IPS DF 4.7 (cell line): ENCODE data around the gene CENPF.
A peak's percentile ranks its signal among the peaks of the same experiment; 100 is the strongest.
"Not testable (repeated sequence)": the region's sequence is repeated elsewhere in the genome, so short reads cannot be mapped to it uniquely, and the experiment has no call there.

Experiments used
- DNase-seq: peaks from one replicate; pipeline ENCODE4 v3.0.0-alpha.2; 2013; ENCODE audit warnings: low spot score; ENCODE audit errors: extremely low read depth

CENPF gene, protein sequence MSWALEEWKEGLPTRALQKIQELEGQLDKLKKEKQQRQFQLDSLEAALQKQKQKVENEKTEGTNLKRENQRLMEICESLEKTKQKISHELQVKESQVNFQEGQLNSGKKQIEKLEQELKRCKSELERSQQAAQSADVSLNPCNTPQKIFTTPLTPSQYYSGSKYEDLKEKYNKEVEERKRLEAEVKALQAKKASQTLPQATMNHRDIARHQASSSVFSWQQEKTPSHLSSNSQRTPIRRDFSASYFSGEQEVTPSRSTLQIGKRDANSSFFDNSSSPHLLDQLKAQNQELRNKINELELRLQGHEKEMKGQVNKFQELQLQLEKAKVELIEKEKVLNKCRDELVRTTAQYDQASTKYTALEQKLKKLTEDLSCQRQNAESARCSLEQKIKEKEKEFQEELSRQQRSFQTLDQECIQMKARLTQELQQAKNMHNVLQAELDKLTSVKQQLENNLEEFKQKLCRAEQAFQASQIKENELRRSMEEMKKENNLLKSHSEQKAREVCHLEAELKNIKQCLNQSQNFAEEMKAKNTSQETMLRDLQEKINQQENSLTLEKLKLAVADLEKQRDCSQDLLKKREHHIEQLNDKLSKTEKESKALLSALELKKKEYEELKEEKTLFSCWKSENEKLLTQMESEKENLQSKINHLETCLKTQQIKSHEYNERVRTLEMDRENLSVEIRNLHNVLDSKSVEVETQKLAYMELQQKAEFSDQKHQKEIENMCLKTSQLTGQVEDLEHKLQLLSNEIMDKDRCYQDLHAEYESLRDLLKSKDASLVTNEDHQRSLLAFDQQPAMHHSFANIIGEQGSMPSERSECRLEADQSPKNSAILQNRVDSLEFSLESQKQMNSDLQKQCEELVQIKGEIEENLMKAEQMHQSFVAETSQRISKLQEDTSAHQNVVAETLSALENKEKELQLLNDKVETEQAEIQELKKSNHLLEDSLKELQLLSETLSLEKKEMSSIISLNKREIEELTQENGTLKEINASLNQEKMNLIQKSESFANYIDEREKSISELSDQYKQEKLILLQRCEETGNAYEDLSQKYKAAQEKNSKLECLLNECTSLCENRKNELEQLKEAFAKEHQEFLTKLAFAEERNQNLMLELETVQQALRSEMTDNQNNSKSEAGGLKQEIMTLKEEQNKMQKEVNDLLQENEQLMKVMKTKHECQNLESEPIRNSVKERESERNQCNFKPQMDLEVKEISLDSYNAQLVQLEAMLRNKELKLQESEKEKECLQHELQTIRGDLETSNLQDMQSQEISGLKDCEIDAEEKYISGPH (N-terminal part only)

GRCh38 chr1:214602764-214603657 lies at the start of gene CENPF:
Gene CENPF, plus strand, starts transcription at chr1:214603195. Its CDS starts 10,560 bp downstream, at chr1:214613755.
- DNase-seq: peak; percentile 95

DNA sequence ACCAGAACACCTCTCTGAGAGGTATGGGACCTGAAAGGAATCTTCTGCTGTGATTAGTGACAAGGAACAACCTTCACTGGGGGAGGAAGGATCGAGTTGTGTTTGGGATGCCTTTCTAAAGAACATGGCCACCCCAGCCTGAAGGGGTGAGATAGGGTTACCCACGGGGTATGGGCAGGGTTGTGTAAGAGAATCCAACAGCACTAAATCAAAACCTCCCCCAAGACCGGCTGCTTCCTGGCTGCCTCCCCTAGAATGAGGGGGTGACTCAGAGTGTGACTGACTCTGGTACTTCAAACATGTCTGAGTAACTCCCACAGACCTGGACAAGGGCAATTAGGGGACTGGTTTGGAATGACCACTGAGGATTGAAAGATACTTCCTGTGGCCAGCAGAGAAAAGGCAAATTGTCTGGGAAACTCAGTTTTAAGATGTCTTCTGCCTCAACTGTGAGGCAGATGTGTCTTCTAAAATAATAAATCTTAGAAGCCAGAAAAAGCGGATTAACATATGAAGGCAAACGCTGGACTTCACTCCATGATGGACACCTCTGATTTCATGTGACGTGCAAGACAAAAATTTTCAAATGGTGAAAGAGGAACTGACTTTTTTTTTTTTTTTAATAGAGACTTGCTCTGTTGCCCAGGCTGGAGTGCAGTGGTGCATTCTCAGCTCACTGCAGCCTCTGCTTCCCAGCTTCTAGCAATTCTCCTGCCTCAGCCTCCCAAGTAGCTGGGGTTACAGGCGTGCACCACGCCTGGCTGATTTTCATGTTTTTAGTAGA lies 44.9 kb upstream of the CENPF start:
- DNase-seq: no peak

- no peak for DNase-seq
Measured at GRCh38 chr1:214563881-214564280, 39.1 kb upstream of the CENPF start.

DNA sequence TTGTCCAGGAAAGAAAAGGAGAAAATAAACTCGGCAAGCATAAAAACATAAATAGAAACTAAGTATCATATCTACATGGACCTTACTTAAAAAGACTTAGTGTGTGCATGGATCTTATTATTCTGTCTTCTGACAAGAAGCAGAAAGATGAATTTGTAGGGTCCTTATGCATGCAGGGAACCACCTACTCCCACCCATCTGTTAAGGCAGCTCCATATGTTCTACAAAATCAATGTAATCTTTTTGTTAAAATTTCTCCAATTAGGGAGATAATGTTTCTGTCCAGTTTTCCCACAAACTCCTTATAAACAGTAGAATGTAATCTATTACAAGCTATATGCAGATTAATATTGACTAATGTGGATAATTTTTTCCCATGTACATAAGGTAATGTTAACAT lies 37.7 kb upstream of the CENPF start:
- no peak for DNase-seq

DNA sequence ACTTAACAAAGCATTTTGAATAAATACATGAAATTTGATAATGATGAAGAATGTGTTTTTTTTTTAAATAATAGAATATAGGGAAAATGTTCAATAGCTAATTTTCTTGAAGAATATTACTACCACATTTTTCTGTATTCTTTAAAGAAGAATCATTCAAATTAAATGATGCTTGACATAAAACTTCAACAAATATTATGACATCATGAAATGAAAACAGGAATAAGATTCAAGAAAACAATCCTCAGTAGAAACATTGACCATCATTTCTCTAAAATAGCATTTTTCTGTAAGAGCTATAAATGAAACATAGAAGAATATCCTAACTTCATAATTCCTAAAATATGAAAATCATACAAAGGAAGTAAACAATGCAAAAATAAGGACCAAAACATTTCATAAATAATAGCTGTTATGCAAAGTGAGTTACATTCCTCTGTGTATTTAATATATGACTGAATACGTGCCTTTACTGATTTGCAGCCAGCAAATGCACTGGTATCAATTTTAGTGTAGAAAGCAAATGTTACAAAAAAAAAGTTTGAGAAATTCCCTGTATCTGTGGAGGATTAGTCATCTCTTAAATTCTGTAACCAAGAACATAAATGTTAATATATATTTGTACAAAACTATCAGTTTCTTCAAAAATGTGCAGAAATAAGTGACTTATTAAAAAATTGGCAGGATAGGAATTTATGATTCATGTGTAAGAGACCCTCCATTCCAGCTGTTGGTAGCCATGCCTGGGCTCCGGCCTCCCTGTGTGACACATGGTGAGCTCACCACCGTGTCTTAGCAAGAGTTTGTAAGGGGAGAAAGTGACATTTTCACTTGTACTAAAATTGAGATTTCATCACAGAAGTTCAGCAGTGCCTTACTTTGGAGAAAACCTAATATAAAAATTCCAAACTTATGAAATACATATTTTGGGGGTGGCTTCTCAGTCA lies 36.6 kb upstream of the CENPF start:
- no peak for DNase-seq

DNA sequence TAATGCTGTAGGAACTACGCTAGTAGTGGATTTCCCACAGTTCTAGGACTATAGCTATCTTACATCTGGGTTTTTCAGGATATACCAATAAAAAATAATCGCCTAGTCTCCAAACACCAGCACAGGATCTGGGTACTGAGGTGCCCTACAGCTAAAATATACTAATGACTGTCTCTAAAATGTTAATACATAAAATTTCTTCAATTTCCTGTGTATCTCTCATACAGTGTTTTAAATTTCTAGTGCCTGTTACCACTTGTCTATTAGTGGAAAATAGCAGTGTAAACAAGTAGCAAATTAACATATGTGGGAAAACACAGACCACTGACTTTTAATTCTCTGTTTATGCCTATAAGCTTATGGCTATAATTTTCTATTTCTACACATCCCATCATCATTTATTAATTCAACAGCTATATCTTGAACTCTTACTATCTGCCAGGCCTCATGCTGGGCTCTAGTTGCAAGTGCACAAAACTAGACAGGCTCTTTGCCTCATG lies 35.5 kb upstream of the CENPF start:
- no peak for DNase-seq

- DNase-seq: no peak
Measured at GRCh38 chr1:214568328-214568727, 34.7 kb upstream of the CENPF start.

GRCh38 chr1:214569357-214570004 lies 33.5 kb upstream of the CENPF start:
- DNase-seq: no peak

GRCh38 chr1:214570442-214570841 lies 32.6 kb upstream of the CENPF start:
- no peak for DNase-seq

DNA sequence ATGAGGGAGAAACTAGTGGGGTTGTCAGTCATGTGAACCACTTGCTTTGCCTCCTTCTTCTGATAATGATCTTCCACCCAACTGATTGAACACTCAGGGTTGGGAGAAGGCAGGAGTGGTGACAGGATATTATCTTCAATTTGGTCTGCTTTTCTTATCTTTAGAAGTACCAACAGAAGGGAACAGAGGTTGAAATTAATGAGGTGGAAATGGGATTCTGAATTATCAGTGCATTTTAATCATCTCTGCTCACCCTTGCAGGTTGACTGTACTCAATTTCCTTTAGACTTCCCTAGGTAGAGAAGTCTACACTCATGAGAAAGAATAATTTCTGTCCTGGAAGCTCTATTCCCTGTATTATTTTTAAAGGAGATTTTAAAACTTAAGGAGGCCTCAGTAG lies 31.7 kb upstream of the CENPF start:
- no peak for DNase-seq

DNA sequence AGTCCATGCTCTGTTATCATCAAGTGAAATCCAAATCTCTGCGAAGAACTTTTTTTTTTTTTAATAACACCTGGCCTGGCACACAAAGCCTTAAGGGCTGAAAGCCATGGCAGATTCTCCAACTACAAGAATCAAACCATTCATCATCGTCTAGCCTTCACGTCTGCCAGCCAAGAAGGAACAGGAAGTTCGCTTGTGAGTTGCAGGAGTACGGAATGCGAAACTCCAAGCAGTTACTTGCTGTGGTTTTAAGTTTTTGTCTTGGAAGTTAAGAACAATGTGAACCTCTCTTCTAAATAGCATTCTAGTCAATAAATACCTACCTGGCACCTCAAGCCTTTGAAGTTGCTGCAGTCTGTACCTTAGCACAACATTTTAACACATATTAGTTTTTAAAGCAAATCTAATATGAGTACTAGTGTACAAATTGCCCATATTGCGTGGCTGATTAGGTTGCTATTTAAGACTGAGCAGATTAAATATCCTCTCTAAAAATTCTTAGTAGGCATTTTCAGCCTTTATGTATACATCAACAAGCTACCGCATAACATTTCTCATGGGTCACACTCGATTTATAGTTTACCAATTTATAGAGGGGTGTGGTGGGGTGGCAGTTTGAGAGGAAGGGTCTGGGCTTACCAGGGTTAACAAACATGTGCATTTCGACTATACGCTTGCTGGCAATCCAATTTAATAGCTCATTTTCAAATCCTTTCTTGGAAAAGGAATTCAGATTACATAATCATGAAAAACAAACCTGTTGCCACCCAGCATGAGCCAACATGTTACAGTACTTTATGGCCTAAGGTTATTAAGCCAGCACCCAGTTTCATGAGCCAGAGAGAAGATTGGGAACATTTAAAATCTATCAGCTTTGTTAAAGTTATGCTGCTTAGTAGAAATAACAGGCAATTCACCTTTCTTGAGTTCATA lies 29.3 kb upstream of the CENPF start:
- no peak for DNase-seq

- DNase-seq: no peak
Measured at GRCh38 chr1:214574598-214575411, 28.2 kb upstream of the CENPF start.

DNA sequence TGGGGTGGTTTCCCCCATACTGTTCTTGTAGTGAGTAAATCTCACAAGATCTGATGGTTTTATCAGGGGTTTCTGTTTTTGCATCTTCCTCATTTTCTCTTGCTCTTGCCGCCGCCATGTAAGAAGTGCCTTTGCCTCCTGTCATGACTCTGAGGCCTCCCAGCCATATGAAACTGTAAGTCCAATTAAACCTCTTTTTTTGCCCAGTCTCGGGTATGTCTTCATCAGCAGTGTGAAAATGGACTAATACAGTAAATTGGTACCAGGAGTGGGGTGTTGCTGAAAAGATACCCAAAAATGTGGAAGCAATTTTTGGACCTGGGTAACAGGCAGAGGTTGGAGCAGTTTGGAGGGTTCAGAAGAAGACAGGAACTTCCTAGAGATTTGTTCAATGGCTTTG lies 26.9 kb upstream of the CENPF start:
- not testable (repeated sequence) for DNase-seq

- DNase-seq: no peak
Measured at GRCh38 chr1:214579183-214579582, 23.8 kb upstream of the CENPF start.

GRCh38 chr1:214581785-214582184 lies 21.2 kb upstream of the CENPF start:
- DNase-seq: no peak

GRCh38 chr1:214582289-214582891 lies 20.6 kb upstream of the CENPF start:
- DNase-seq: no peak
